GM10847 (cell line): ENCODE results near the gene FILIP1L.

Experiments
- POLR2A ChIP-seq: IDR thresholded peaks from 2 replicates; pipeline ENCODE4 v1.6.1; 2011; ENCODE audit not compliant: insufficient read length; ENCODE audit errors: extremely low read depth

Gene FILIP1L

DNA sequence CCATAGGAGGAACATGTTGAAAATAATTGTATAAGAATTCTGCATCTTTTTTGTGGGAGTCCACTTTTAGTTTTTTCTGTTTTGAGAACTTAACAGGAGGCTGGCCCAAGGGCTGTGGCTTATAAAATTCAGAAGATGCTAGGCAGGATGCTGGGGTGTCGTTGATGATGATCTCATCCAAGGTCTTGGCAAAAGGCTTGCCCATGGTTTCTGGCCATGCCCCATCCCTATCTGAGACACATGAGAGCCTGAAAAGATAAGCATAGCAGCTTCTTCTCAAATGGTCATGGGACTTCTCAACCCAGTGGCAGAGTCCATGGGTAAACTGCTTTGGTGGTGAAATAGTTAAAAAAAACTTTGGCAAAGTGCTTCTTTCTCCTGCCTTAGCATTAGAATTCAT, 261.4 kb downstream of the FILIP1L start:
- TF ChIP-seq POLR2A: no peak

GRCh38 chr3:99851955-99852354, 262.3 kb downstream of the FILIP1L start:
- TF ChIP-seq POLR2A: no peak

DNA sequence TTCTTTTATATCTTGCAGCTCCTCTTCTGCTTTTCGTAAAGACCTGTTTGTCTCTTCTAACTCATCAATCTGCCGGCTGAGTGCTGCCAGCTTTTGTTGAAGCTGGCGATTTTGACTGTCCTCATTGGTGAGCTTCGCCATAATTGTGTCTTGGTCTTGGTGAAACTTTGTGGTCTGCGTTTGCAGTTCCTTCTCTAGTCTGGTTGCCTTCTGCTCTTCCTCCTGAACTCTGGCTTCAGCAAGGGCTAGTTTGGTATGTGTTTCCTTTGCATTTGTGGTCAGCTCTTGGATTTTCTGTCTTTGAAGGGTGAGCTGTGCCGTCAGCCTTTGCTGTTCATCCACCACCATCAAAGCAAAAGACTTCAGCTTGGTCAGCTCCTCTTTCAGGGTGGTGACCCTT, 263.7 kb downstream of the FILIP1L start:
- no peak for TF ChIP-seq POLR2A

GRCh38 chr3:99848433-99848832, 265.9 kb downstream of the FILIP1L start:
- TF ChIP-seq POLR2A: no peak

DNA sequence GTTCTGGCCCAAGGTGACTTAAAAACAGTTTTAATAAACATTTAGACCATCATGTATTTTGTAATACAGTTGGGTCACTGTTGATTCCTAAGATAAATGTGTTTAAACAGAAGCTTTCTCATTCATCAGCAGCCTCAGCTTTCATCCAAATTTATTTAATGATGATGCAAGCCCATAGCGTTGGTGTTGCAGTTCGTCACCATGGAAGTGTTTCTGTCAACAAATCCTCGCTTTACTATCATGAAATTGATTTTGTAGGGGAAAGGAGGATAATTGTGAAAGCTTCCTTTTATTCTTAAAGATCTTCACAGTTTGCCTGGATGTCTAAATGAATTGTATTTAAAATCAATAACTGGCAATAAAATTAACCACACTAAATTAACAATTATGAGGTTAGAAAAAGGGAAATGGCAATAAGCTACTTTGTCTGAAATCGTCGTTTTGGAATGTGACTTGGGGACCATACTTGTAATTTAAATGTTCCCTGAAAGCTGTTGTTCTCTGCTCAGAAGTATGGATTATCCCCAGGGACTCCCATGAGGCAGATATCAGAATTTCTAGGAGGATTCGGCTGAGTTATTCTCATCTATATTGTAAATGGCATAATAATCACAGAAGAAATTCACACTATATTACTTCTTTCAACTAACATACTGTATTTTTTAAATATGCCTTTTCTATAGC, 267.7 kb downstream of the FILIP1L start:
- TF ChIP-seq POLR2A: no peak

DNA sequence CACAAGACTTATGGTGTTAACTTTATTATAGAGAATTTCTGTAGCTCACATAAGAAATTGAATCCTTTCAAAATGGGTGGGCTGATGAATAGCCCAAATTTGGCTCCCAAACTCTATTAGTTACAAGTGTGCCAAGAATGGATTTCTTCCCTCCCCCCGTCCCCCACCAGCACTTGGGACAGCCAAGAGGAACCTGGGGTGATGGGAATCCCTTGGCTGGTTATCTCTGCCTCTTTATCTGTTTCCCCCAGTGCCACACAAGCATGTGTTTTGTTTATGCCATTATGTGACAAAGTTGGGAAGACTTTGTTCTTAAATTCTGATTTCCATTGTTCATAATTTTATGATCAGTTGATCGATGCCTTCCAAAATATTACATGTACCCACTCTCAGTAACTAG, 268.3 kb downstream of the FILIP1L start:
- TF ChIP-seq POLR2A: no peak

DNA sequence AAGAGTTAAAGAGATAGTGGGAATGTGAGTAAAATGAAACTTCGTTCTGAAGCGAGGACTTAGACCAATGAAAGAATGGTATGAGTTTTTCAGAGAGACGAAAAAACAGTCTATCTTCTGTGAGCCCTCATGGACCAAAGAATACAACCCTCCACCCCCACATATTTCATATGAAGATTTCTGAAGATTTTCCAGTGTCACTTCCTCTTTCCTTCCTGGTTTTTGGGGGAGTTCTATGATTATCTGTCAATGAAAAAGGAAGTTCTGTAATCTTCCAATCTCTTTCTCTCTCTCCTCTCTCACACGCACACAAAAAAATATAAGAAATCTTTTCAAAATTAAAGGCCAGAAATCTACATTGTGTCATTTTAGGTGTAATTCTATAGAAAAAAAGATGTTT, 269.0 kb downstream of the FILIP1L start:
- no peak for TF ChIP-seq POLR2A

DNA sequence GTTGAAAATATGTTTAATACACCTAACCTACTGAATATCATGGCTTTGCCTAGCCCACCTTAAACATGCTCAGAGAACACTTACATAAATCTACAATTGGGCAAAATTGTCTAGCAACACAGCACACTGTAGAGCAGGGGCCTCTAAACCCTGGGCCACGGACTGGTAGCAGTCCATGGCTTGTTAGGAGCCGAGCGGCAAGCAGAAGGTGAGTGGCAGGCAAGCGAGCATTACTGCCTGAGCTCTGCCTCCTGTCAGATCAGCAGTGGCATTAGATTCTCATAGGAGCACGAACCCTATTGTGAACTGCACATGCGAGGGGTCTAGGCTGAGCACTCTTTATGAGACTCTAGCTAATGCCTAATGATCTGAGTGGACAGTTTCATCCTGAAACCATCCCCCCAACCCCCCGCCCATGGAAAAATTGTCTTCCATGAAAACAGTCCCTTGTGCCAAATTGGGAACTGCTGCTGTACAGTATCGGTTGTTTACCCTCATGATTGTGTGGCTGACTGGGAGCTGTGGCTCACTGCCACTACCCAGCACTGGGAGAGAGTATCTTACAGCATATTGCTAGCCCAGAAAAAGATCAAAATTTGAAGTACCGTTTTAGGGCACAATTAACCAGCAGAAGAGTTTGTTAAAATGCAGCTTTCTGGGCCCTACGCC, 270.6 kb downstream of the FILIP1L start:
- TF ChIP-seq POLR2A: no peak

DNA sequence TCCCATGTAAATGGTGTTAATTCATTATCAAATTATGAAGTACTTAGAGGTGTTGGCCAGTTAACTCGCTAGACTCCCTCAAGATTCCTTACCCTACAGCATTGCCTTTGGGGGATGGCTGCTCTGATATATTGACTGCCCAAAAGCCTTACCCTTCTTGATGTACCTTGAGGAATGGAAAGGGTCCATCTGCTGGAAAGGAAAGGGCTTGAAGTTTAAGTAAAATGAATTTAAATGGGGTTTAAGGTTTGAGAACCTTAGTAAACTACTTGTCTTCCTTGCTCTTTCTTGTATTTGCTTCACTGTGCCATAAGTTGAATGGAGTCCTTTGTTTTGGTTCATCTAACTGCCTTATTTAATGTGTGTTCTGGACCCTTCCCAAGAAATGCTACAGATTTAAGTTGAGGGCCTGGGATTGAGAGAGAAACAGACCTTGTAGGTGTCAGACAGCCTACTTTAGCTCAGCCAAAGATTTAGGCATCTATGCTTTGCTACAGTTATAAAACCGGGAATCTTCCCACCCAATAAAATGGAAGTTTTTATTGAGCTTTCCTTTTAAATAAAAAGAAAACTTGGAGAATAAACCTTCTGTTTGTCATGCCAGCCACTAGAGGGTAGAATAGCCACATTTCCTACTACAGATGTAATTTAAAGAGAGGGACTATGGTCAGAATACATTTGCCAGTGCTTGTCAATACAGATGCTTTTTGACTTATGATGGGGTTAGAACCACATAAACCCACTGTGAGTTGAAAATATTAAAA, 271.3 kb downstream of the FILIP1L start:
- TF ChIP-seq POLR2A: no peak

- TF ChIP-seq POLR2A: no peak
Measured at GRCh38 chr3:99839613-99840012, 274.7 kb downstream of the FILIP1L start.

GRCh38 chr3:99838755-99839154, 275.5 kb downstream of the FILIP1L start:
- no peak for TF ChIP-seq POLR2A

DNA sequence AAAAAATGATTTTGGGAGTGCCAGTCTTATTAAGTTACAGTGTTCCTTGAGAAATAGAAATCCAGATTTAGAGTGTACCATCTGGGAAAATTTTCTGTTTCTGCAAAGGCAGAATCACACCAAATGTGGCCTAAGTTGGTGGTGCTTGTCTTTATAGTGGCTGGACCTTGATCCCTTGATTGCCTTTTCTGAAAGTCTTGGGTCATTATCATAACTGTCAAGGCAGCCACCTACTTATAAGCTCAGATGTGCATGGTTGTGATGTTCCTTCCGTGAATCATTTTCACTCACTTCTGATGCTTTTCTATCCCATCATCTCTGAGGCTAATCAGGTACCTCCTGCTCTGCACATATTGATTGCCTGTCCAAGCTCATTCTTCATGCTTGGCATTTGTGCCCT, 276.6 kb downstream of the FILIP1L start:
- no peak for TF ChIP-seq POLR2A

GRCh38 chr3:99836681-99837080, 277.6 kb downstream of the FILIP1L start:
- no peak for TF ChIP-seq POLR2A

DNA sequence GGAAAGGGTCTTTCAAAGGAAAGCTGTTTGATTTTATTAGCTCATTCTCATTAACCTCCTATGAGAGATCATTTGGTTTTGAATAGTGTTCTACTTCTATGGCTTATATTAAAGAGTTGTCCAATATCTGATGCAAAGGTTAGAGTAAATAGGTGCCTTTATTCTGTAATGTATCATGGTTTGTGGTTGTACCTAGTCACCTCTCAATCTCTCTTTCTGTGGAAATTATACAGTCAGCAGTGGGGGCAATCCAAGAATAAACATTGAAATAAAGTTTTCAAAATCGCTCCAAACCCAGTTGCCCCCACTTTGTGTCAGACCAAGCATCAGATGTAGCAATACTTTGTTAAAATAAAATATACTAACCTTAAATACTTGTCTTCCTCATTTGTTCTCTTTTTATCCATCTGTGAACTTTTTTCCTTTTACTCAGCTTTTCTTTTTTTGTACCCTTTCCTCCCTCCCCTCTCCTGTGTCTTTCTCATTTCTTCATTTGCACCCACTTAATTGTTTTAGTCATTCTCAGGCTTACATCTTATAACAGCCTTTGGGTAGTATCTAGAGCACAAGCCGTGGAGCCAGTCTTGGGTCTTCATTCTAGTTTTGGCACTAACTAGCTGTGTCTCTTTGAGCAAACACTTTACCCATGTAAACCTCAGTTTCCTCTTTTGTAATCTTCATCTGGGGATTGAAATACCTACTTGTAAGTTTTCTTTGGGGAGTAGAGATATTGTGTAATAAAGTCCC, 279.9 kb downstream of the FILIP1L start:
- no peak for TF ChIP-seq POLR2A

GRCh38 chr3:99833617-99834205, 280.6 kb downstream of the FILIP1L start:
- no peak for TF ChIP-seq POLR2A
